Measurements from ENCODE around the gene MUC6.
"Not testable (repeated sequence)": the region's sequence is repeated elsewhere in the genome, so short reads cannot be mapped to it uniquely, and the experiment has no call there.

Gene MUC6

DNA sequence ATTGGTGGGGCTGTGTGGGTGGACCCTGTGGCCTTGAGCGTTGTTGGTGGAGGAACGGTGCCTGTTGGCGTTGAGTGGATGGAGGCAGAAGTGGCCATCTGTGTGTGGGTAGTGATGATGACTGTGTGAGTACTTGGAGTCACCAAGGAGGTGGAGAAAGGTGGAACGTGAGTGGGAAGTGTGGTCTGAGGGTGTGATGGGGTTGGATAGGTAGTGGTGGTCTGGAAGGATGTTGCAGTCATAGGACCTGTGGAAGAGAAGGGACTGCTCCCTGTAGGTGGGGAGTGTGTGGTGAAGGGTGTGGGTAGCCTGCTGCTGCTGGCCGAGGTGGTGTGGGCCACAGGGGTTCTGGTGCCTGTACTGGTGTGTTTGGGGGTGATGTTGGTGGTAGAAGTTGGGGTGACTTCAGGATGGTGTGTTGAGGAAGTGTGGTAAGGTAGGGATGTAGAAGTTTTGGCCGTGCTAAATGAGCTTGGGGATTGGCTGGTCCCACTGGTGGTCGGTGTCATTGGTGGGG is 19.9 kb downstream of the MUC6 start:
- H4K91ac ChIP-seq (ENCODE audit: low read length); H3K4ac ChIP-seq (ENCODE audit: low read depth in 1 of 2, low read length in 2 of 2); H3K4me2 ChIP-seq (ENCODE audit: low read length, poor library complexity, severe bottlenecking); DNase-seq; H2BK120ac ChIP-seq (ENCODE audit: low read depth, low read length); H2AFZ ChIP-seq (ENCODE audit: low read depth, low read length); H3K18ac ChIP-seq (ENCODE audit: low read depth in 1 of 2, low read length in 2 of 2); H3K27me3 ChIP-seq (ENCODE audit: control insufficient read depth in 1 of 2, insufficient read depth in 1 of 2, low read length in 2 of 2); H2AK5ac ChIP-seq (ENCODE audit: low read length, severe bottlenecking); H3K27ac ChIP-seq (ENCODE audit: low read length, poor library complexity, severe bottlenecking); H3K4me3 ChIP-seq (ENCODE audit: insufficient read depth in 1 of 2, low read depth in 1 of 2, low read length in 2 of 2); H4K8ac ChIP-seq (ENCODE audit: low read length); H2BK12ac ChIP-seq (ENCODE audit: low read length in 2 of 2); H2BK15ac ChIP-seq (ENCODE audit: low read depth, poor library complexity, severe bottlenecking); H3K9ac ChIP-seq (ENCODE audit: low read length); H3K14ac ChIP-seq (ENCODE audit: low read length in 2 of 2); H2BK5ac ChIP-seq (ENCODE audit: low read depth, low read length, poor library complexity, severe bottlenecking); H3K9me3 ChIP-seq (ENCODE audit: control insufficient read depth, low read length); H3K4me1 ChIP-seq (ENCODE audit: control insufficient read depth, insufficient read depth, low read depth, low read length); H3K23ac ChIP-seq (ENCODE audit: low read length in 2 of 2): not testable (repeated sequence)
- H3K79me1 ChIP-seq (replicated peaks; ENCODE audit: low read length, poor library complexity, severe bottlenecking) = peaks cover 40% of the 10 kb centered on the region
- peaks cover 14 to 54% of the 10 kb centered on the region in 2 experiments for H3K36me3 ChIP-seq (ENCODE audit: control insufficient read depth in 1 of 2, insufficient read depth in 2 of 2, low read depth in 1 of 2, low read length in 2 of 2)
- 69% methylated on average over 7 of the region's 7 CpGs for WGBS

DNA sequence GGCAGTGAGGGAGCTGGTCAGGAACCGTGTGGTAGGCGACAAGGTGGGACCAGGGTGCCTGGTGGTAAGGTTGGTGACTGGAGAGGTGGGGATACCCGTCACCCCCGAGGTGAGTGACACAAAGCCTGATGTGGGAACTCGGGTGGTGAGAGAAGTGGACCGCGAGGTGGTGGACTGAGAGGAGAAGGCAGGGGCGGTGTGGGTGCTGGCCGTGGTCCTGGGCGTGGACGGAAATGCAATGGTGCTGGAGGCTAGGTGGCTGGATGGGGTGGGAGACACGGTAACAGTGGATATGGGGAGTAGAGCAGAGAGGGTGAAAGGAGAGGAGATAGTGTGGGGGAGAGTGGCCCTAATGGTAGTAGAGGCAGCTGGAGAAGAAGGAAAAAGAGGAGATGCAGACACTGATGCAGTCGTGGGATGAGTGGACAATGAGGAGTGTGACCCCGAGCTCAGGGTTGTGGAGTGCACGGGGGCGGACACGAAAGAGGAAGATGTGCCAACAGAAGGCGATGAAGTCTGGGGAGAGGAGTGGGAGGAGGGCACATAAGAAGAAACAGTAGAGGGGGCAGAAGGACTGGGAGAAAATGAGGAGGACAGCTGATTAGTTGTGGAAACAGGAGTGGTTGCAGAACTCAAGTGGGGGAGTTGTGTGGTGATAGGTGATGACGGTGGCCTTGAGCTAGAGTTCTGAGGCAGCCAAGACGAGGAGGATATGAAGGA is 20.5 kb downstream of the MUC6 start:
- no peak overlapping the region for H2BK15ac ChIP-seq (ENCODE audit: low read depth, poor library complexity, severe bottlenecking)
- no peak for DNase-seq
- no peak overlapping the region for H2BK120ac ChIP-seq (ENCODE audit: low read depth, low read length)
- no peak overlapping the region for H4K91ac ChIP-seq (ENCODE audit: low read length)
- no peak overlapping the region for H3K18ac ChIP-seq (ENCODE audit: low read depth in 1 of 2, low read length in 2 of 2)
- H2AFZ ChIP-seq (ENCODE audit: low read depth, low read length) = no peak overlapping the region
- no peak overlapping the region for H2BK12ac ChIP-seq (ENCODE audit: low read length in 2 of 2)
- H3K14ac ChIP-seq (ENCODE audit: low read length in 2 of 2) = no peak overlapping the region
- H3K9ac ChIP-seq (ENCODE audit: low read length) = no peak overlapping the region
- H3K23ac ChIP-seq (ENCODE audit: low read length in 2 of 2) = no peak overlapping the region
- no peak overlapping the region for H2AK5ac ChIP-seq (ENCODE audit: low read length, severe bottlenecking)
- no peaks in the 10 kb centered on the region for H3K9me3 ChIP-seq (ENCODE audit: control insufficient read depth, low read length)
- no peaks in the 10 kb centered on the region for H3K27me3 ChIP-seq (ENCODE audit: control insufficient read depth in 1 of 2, insufficient read depth in 1 of 2, low read length in 2 of 2)
- no peak overlapping the region for H3K4me2 ChIP-seq (ENCODE audit: low read length, poor library complexity, severe bottlenecking)
- peaks cover 21 to 61% of the 10 kb centered on the region in 2 experiments for H3K36me3 ChIP-seq (ENCODE audit: control insufficient read depth in 1 of 2, insufficient read depth in 2 of 2, low read depth in 1 of 2, low read length in 2 of 2)
- peaks cover 9% of the 10 kb centered on the region for H3K4me1 ChIP-seq (ENCODE audit: control insufficient read depth, insufficient read depth, low read depth, low read length)
- H3K4ac ChIP-seq (ENCODE audit: low read depth in 1 of 2, low read length in 2 of 2) = no peak overlapping the region
- H4K8ac ChIP-seq (ENCODE audit: low read length) = no peak overlapping the region
- no peak overlapping the region for H2BK5ac ChIP-seq (ENCODE audit: low read depth, low read length, poor library complexity, severe bottlenecking)
- H3K79me1 ChIP-seq (replicated peaks; ENCODE audit: low read length, poor library complexity, severe bottlenecking) = peaks cover 44% of the 10 kb centered on the region
- no peak overlapping the region for H3K27ac ChIP-seq (ENCODE audit: low read length, poor library complexity, severe bottlenecking)
- H3K4me3 ChIP-seq (ENCODE audit: insufficient read depth in 1 of 2, low read depth in 1 of 2, low read length in 2 of 2) = no peak overlapping the region
- WGBS = 98% methylated on average over 20 of the region's 20 CpGs

DNA sequence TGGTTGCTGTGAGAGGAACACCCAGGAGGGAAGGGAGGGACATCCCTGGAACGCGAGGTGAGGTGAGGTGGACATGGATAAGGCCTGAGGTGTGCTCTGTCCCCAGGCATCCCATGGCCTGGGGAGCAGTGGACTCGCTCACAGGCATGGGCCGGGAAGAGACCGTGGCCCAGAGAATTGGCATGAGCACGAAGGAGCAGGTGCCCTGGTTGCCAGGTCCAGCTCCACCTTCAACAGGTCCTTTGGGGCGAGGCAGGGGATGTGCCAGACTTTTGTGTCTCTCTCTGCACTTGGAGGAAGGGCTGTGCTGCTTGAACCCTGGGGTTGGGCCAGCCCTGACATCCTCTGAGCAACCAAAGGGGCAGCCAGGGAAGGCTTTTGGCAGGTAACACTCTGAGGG is 21.5 kb downstream of the MUC6 start:
- Histone ChIP-seq H3K79me1 (replicated peaks; ENCODE audit: low read length, poor library complexity, severe bottlenecking) (peaks cover 50% of the 10 kb centered on the region), H3K23ac (ENCODE audit: low read length in 2 of 2) (no peak overlapping the region)

DNA sequence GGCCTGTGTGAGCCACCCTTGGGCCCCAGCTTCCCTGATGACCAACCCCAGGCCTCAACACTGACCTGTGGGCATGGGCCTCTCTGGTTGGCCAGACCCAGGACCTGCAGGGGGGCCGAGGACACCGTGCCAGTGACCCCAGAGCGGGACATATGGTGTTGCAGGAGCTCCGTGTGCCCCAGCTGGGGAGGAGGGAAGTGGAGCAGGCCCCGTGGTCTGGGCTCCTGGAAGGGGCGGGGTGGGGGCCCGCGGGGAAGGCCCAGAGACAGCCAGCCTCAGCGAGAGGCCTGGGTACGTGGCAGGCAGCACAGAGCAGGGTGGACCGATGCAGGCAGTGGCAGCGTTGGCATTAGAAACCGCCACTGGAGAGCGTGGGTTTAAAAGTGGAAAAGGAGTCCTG is 22.2 kb downstream of the MUC6 start:
- Histone ChIP-seq H3K4me2 (ENCODE audit: low read length, poor library complexity, severe bottlenecking) (no peak overlapping the region), H2BK12ac (ENCODE audit: low read length in 2 of 2) (no peak overlapping the region), H3K18ac (ENCODE audit: low read depth in 1 of 2, low read length in 2 of 2) (no peak overlapping the region), H2BK5ac (ENCODE audit: low read depth, low read length, poor library complexity, severe bottlenecking) (no peak overlapping the region), H3K79me1 (replicated peaks; ENCODE audit: low read length, poor library complexity, severe bottlenecking) (peaks cover 50% of the 10 kb centered on the region), H3K27ac (ENCODE audit: low read length, poor library complexity, severe bottlenecking) (no peak overlapping the region), H4K8ac (ENCODE audit: low read length) (no peak overlapping the region), H3K4ac (ENCODE audit: low read depth in 1 of 2, low read length in 2 of 2) (no peak overlapping the region), H3K23ac (ENCODE audit: low read length in 2 of 2) (no peak overlapping the region), H4K91ac (ENCODE audit: low read length) (no peak overlapping the region), H3K4me3 (ENCODE audit: insufficient read depth in 1 of 2, low read depth in 1 of 2, low read length in 2 of 2) (no peak overlapping the region), H3K14ac (ENCODE audit: low read length in 2 of 2) (no peak overlapping the region), H3K9ac (ENCODE audit: low read length) (no peak overlapping the region), H3K9me3 (ENCODE audit: control insufficient read depth, low read length) (no peaks in the 10 kb centered on the region), H3K36me3 (ENCODE audit: control insufficient read depth in 1 of 2, insufficient read depth in 2 of 2, low read depth in 1 of 2, low read length in 2 of 2) (peaks cover 37 to 78% of the 10 kb centered on the region in 2 experiments), H3K27me3 (ENCODE audit: control insufficient read depth in 1 of 2, insufficient read depth in 1 of 2, low read length in 2 of 2) (no peaks in the 10 kb centered on the region), H2BK120ac (ENCODE audit: low read depth, low read length) (no peak overlapping the region), H2BK15ac (ENCODE audit: low read depth, poor library complexity, severe bottlenecking) (no peak overlapping the region), H2AK5ac (ENCODE audit: low read length, severe bottlenecking) (no peak overlapping the region), H3K4me1 (ENCODE audit: control insufficient read depth, insufficient read depth, low read depth, low read length) (peaks cover 4% of the 10 kb centered on the region), H2AFZ (ENCODE audit: low read depth, low read length) (no peak overlapping the region)
- no peak for DNase-seq
- WGBS = 91% methylated on average over 14 of the region's 14 CpGs

More for the DNA sequence above, 21.5 kb downstream of the MUC6 start:
- peaks cover 6% of the 10 kb centered on the region for H3K4me1 ChIP-seq (ENCODE audit: control insufficient read depth, insufficient read depth, low read depth, low read length)
- no peak overlapping the region for H3K18ac ChIP-seq (ENCODE audit: low read depth in 1 of 2, low read length in 2 of 2)
- H3K36me3 ChIP-seq (ENCODE audit: control insufficient read depth in 1 of 2, insufficient read depth in 2 of 2, low read depth in 1 of 2, low read length in 2 of 2) = peaks cover 30 to 70% of the 10 kb centered on the region in 2 experiments
- H3K14ac ChIP-seq (ENCODE audit: low read length in 2 of 2) = no peak overlapping the region
- no peak overlapping the region for H4K8ac ChIP-seq (ENCODE audit: low read length)
- no peak overlapping the region for H3K4me2 ChIP-seq (ENCODE audit: low read length, poor library complexity, severe bottlenecking)
- H2BK5ac ChIP-seq (ENCODE audit: low read depth, low read length, poor library complexity, severe bottlenecking) = no peak overlapping the region
- WGBS = 97% methylated on average over 7 of the region's 7 CpGs
- no peak overlapping the region for H2AK5ac ChIP-seq (ENCODE audit: low read length, severe bottlenecking)
- H2BK12ac ChIP-seq (ENCODE audit: low read length in 2 of 2) = no peak overlapping the region
- DNase-seq = no peak
- H3K27ac ChIP-seq (ENCODE audit: low read length, poor library complexity, severe bottlenecking) = no peak overlapping the region
- no peak overlapping the region for H2AFZ ChIP-seq (ENCODE audit: low read depth, low read length)
- H3K9me3 ChIP-seq (ENCODE audit: control insufficient read depth, low read length) = no peaks in the 10 kb centered on the region
- no peak overlapping the region for H2BK120ac ChIP-seq (ENCODE audit: low read depth, low read length)
- no peaks in the 10 kb centered on the region for H3K27me3 ChIP-seq (ENCODE audit: control insufficient read depth in 1 of 2, insufficient read depth in 1 of 2, low read length in 2 of 2)
- H2BK15ac ChIP-seq (ENCODE audit: low read depth, poor library complexity, severe bottlenecking) = no peak overlapping the region
- no peak overlapping the region for H4K91ac ChIP-seq (ENCODE audit: low read length)
- no peak overlapping the region for H3K4ac ChIP-seq (ENCODE audit: low read depth in 1 of 2, low read length in 2 of 2)
- H3K9ac ChIP-seq (ENCODE audit: low read length) = no peak overlapping the region
- H3K4me3 ChIP-seq (ENCODE audit: insufficient read depth in 1 of 2, low read depth in 1 of 2, low read length in 2 of 2) = no peak overlapping the region

All from mesenchymal stem cell (in vitro differentiated cells and primary cell).